Measurements from ENCODE around the gene SMIM13. TPM values are rescaled to one million over a fixed set of nuclear protein-coding genes. Genes with fewer than 3 reads are reported as not detected.

The SMIM13 gene
- polyA plus RNA-seq, 2 donors, result 2.1 to 2.9 TPM

- WGBS, 2 donors, result 89 to 91% methylated on average over 4 of the region's 4 CpGs
- Histone ChIP-seq H3K9me3 (ENCODE audit: control insufficient read depth in 2 of 2, insufficient read depth in 1 of 2, low read depth in 1 of 2, low read length in 1 of 2) (no peaks in the 10 kb centered on the region), H3K4me1 (ENCODE audit: control insufficient read depth in 2 of 2, insufficient read depth in 2 of 2, low read length in 1 of 2) (no peaks in the 10 kb centered on the region), H3K27me3 (ENCODE audit: control insufficient read depth in 1 of 2, insufficient read depth in 2 of 2, low read length in 2 of 2) (no peaks in the 10 kb centered on the region), H3K27ac (ENCODE audit: low read depth in 2 of 2, low read length in 1 of 2) (no peak overlapping the region), H3K36me3 (ENCODE audit: control insufficient read depth in 2 of 2, insufficient read depth in 2 of 2, low read length in 1 of 2) (no peaks in the 10 kb centered on the region), H3K4me3 (ENCODE audit: low read depth in 1 of 2, low read length in 2 of 2) (no peak overlapping the region)
Measured at GRCh38 chr6:11062083-11062482, 31.6 kb upstream of the SMIM13 start.

- 85 to 86% methylated on average over 2 of the region's 2 CpGs for WGBS, 2 donors
- H3K4me1 ChIP-seq (ENCODE audit: control insufficient read depth in 2 of 2, insufficient read depth in 2 of 2, low read length in 1 of 2), result no peaks in the 10 kb centered on the region
- no peak overlapping the region for H3K27ac ChIP-seq (ENCODE audit: low read depth in 2 of 2, low read length in 1 of 2)
- H3K27me3 ChIP-seq (ENCODE audit: control insufficient read depth in 1 of 2, insufficient read depth in 2 of 2, low read length in 2 of 2), result no peaks in the 10 kb centered on the region
- H3K36me3 ChIP-seq (ENCODE audit: control insufficient read depth in 2 of 2, insufficient read depth in 2 of 2, low read length in 1 of 2), result no peaks in the 10 kb centered on the region
- H3K4me3 ChIP-seq (ENCODE audit: low read depth in 1 of 2, low read length in 2 of 2), result no peak overlapping the region
- H3K9me3 ChIP-seq (ENCODE audit: control insufficient read depth in 2 of 2, insufficient read depth in 1 of 2, low read depth in 1 of 2, low read length in 1 of 2), result no peaks in the 10 kb centered on the region
Measured at GRCh38 chr6:11062715-11063114, 30.9 kb upstream of the SMIM13 start.

- Histone ChIP-seq H3K4me1 (ENCODE audit: control insufficient read depth in 2 of 2, insufficient read depth in 2 of 2, low read length in 1 of 2) (no peaks in the 10 kb centered on the region), H3K36me3 (ENCODE audit: control insufficient read depth in 2 of 2, insufficient read depth in 2 of 2, low read length in 1 of 2) (no peaks in the 10 kb centered on the region), H3K27ac (ENCODE audit: low read depth in 2 of 2, low read length in 1 of 2) (no peak overlapping the region), H3K27me3 (ENCODE audit: control insufficient read depth in 1 of 2, insufficient read depth in 2 of 2, low read length in 2 of 2) (no peaks in the 10 kb centered on the region), H3K9me3 (ENCODE audit: control insufficient read depth in 2 of 2, insufficient read depth in 1 of 2, low read depth in 1 of 2, low read length in 1 of 2) (no peaks in the 10 kb centered on the region), H3K4me3 (ENCODE audit: low read depth in 1 of 2, low read length in 2 of 2) (no peak overlapping the region)
- WGBS, 2 donors, result 52 to 66% methylated on average over 3 of the region's 3 CpGs
Measured at GRCh38 chr6:11064836-11065235, 28.8 kb upstream of the SMIM13 start.

GRCh38 chr6:11065436-11066202 is 28.0 kb upstream of the SMIM13 start:
- Histone ChIP-seq H3K27me3 (ENCODE audit: control insufficient read depth in 1 of 2, insufficient read depth in 2 of 2, low read length in 2 of 2) (no peaks in the 10 kb centered on the region), H3K9me3 (ENCODE audit: control insufficient read depth in 2 of 2, insufficient read depth in 1 of 2, low read depth in 1 of 2, low read length in 1 of 2) (no peaks in the 10 kb centered on the region), H3K4me1 (ENCODE audit: control insufficient read depth in 2 of 2, insufficient read depth in 2 of 2, low read length in 1 of 2) (no peaks in the 10 kb centered on the region), H3K27ac (ENCODE audit: low read depth in 2 of 2, low read length in 1 of 2) (no peak overlapping the region), H3K36me3 (ENCODE audit: control insufficient read depth in 2 of 2, insufficient read depth in 2 of 2, low read length in 1 of 2) (no peaks in the 10 kb centered on the region), H3K4me3 (ENCODE audit: low read depth in 1 of 2, low read length in 2 of 2) (no peak overlapping the region)
- 86% methylated on average over 6 of the region's 6 CpGs for whole genome bisulfite sequencing, 2 donors

GRCh38 chr6:11066505-11067347 is 26.9 kb upstream of the SMIM13 start:
- H3K4me1 ChIP-seq (ENCODE audit: control insufficient read depth in 2 of 2, insufficient read depth in 2 of 2, low read length in 1 of 2), result no peaks in the 10 kb centered on the region
- H3K9me3 ChIP-seq (ENCODE audit: control insufficient read depth in 2 of 2, insufficient read depth in 1 of 2, low read depth in 1 of 2, low read length in 1 of 2), result no peaks in the 10 kb centered on the region
- H3K27ac ChIP-seq (ENCODE audit: low read depth in 2 of 2, low read length in 1 of 2), result no peak overlapping the region
- whole genome bisulfite sequencing, 2 donors, result 81 to 91% methylated on average over 6 of the region's 6 CpGs
- no peak overlapping the region for H3K4me3 ChIP-seq (ENCODE audit: low read depth in 1 of 2, low read length in 2 of 2)
- H3K27me3 ChIP-seq (ENCODE audit: control insufficient read depth in 1 of 2, insufficient read depth in 2 of 2, low read length in 2 of 2), result no peaks in the 10 kb centered on the region
- no peaks in the 10 kb centered on the region for H3K36me3 ChIP-seq (ENCODE audit: control insufficient read depth in 2 of 2, insufficient read depth in 2 of 2, low read length in 1 of 2)

GRCh38 chr6:11067348-11067747 is 26.3 kb upstream of the SMIM13 start:
- no peaks in the 10 kb centered on the region for H3K9me3 ChIP-seq (ENCODE audit: control insufficient read depth in 2 of 2, insufficient read depth in 1 of 2, low read depth in 1 of 2, low read length in 1 of 2)
- H3K4me1 ChIP-seq (ENCODE audit: control insufficient read depth in 2 of 2, insufficient read depth in 2 of 2, low read length in 1 of 2), result no peaks in the 10 kb centered on the region
- H3K27ac ChIP-seq (ENCODE audit: low read depth in 2 of 2, low read length in 1 of 2), result no peak overlapping the region
- H3K27me3 ChIP-seq (ENCODE audit: control insufficient read depth in 1 of 2, insufficient read depth in 2 of 2, low read length in 2 of 2), result no peaks in the 10 kb centered on the region
- H3K4me3 ChIP-seq (ENCODE audit: low read depth in 1 of 2, low read length in 2 of 2), result no peak overlapping the region
- no peaks in the 10 kb centered on the region for H3K36me3 ChIP-seq (ENCODE audit: control insufficient read depth in 2 of 2, insufficient read depth in 2 of 2, low read length in 1 of 2)
- 48 to 59% methylated on average over 2 of the region's 2 CpGs for WGBS, 2 donors

- Histone ChIP-seq H3K36me3 (ENCODE audit: control insufficient read depth in 2 of 2, insufficient read depth in 2 of 2, low read length in 1 of 2) (no peaks in the 10 kb centered on the region), H3K27me3 (ENCODE audit: control insufficient read depth in 1 of 2, insufficient read depth in 2 of 2, low read length in 2 of 2) (no peaks in the 10 kb centered on the region), H3K4me3 (ENCODE audit: low read depth in 1 of 2, low read length in 2 of 2) (no peak overlapping the region), H3K4me1 (ENCODE audit: control insufficient read depth in 2 of 2, insufficient read depth in 2 of 2, low read length in 1 of 2) (no peaks in the 10 kb centered on the region), H3K27ac (ENCODE audit: low read depth in 2 of 2, low read length in 1 of 2) (no peak overlapping the region), H3K9me3 (ENCODE audit: control insufficient read depth in 2 of 2, insufficient read depth in 1 of 2, low read depth in 1 of 2, low read length in 1 of 2) (no peaks in the 10 kb centered on the region)
- 61 to 72% methylated on average over 2 of the region's 2 CpGs for WGBS, 2 donors
Measured at GRCh38 chr6:11069760-11070159, 23.9 kb upstream of the SMIM13 start.

- WGBS, 2 donors, result 92 to 97% methylated on average over 4 of the region's 4 CpGs
- Histone ChIP-seq H3K4me1 (ENCODE audit: control insufficient read depth in 2 of 2, insufficient read depth in 2 of 2, low read length in 1 of 2) (no peaks in the 10 kb centered on the region), H3K9me3 (ENCODE audit: control insufficient read depth in 2 of 2, insufficient read depth in 1 of 2, low read depth in 1 of 2, low read length in 1 of 2) (no peaks in the 10 kb centered on the region), H3K36me3 (ENCODE audit: control insufficient read depth in 2 of 2, insufficient read depth in 2 of 2, low read length in 1 of 2) (no peaks in the 10 kb centered on the region), H3K27ac (ENCODE audit: low read depth in 2 of 2, low read length in 1 of 2) (no peak overlapping the region), H3K4me3 (ENCODE audit: low read depth in 1 of 2, low read length in 2 of 2) (no peak overlapping the region), H3K27me3 (ENCODE audit: control insufficient read depth in 1 of 2, insufficient read depth in 2 of 2, low read length in 2 of 2) (no peaks in the 10 kb centered on the region)
Measured at GRCh38 chr6:11072101-11072500, 21.5 kb upstream of the SMIM13 start.

- Histone ChIP-seq H3K4me3 (ENCODE audit: low read depth in 1 of 2, low read length in 2 of 2) (no peak overlapping the region), H3K4me1 (ENCODE audit: control insufficient read depth in 2 of 2, insufficient read depth in 2 of 2, low read length in 1 of 2) (no peaks in the 10 kb centered on the region), H3K9me3 (ENCODE audit: control insufficient read depth in 2 of 2, insufficient read depth in 1 of 2, low read depth in 1 of 2, low read length in 1 of 2) (no peaks in the 10 kb centered on the region), H3K27ac (ENCODE audit: low read depth in 2 of 2, low read length in 1 of 2) (no peak overlapping the region), H3K27me3 (ENCODE audit: control insufficient read depth in 1 of 2, insufficient read depth in 2 of 2, low read length in 2 of 2) (no peaks in the 10 kb centered on the region), H3K36me3 (ENCODE audit: control insufficient read depth in 2 of 2, insufficient read depth in 2 of 2, low read length in 1 of 2) (no peaks in the 10 kb centered on the region)
- WGBS, 2 donors, result 49 to 57% methylated on average over 2 of the region's 2 CpGs
Measured at GRCh38 chr6:11076540-11076939, 17.1 kb upstream of the SMIM13 start.

Data from esophagus (tissue), 2 donors.